Brain pericyte (primary cell): ENCODE results near the gene SCCPDH.
"Not testable (repeated sequence)": the region's sequence is repeated elsewhere in the genome, so short reads cannot be mapped to it uniquely, and the experiment has no call there.

Experiments
- DNase-seq: peaks from one replicate; pipeline ENCODE4 v3.0.0-alpha.2; 2012; ENCODE audit warnings: low read depth, low spot score

The SCCPDH gene

DNA sequence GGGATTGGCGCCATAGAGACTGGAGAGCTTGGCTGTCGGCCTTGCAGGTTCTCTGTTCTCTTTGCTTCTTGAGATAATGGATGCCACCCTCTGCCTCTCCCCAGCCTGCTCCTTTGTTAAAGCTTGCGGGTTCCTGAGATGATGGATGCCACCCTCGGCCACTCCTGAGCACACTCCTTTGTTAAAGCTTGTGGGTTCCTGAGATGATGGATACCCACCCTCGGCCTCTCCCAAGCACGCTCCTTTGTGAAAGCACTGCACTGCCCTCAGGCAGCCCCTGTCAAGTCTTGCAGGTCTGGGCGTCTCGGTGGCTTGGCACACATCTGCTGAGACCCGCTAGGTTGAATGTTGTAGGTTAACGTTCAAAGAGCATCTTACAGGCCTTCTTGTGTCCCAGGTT lies 76.5 kb downstream of the SCCPDH start:
- no peak for DNase-seq

DNA sequence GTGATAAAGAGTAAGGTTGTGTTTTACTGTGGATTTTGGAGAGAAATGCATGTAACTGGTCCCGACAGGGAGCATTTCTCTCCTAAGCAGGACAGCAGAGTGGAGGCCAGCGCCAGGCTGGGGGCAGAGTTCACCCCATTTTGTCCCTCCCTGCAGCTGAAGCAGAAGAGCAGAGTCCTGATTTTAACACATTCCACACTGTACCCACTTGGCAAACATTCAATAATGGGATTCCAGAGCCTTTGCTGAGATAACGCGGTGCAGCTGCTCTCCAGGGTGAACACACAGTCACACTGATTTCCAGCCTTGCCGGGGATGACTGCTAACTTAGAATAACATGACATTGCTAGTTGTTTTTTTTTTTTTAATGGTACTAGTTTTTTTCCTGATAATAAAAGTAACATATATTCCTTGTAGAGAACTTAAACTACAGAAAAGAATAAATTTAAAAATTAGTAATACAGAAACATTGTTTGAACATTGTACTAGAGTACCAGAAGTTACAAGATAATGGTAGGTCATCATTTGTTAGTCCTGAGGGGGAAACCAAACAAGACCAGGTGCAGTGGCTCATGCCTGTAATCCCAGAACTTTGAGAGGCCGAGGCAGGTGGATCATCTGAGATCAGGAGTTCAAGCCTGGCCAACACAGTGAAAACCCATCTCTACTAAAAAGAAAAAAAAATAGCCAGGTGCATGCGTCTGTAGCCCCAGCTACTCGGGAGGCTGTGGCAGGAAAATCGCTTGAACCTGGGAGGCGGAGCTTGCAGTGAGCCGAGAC lies 77.2 kb downstream of the SCCPDH start:
- DNase-seq = no peak

DNA sequence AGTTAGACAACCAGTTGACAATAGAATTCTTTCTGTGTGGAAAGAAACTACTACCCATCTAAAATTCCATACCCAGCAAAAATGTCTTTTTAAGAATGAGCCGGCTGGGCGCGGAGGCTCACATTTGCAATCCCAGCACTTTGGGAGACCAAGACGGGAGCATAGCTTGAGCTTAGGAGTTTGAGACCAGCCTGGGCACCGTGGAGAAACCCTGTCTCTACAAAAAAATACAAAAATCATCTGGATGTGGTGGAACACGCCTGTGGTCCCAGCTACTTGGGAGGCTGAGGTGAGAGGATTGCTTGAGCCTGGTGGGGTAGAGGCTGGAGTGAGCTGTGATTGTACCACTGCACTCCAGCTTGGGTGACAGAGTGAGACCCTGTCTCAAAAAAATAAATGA lies 79.2 kb downstream of the SCCPDH start:
- no peak for DNase-seq

DNA sequence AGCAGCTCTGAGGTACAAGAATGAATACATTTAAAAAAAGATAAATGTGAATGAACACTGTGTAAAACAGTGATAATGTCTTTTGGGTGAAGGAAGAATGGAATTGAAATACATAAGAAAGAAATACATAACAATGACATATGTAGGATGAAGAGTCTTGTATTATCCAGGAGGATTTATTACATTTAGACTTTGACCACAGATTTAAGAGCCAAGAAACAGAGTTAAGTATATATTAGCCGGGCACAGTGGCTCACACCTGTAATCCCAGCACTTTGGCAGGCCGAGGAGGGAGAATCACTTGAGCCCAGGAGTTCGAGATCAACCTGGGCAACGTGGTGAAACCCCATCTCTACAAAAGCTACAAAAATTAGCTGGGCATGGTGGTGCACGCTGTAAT lies 79.7 kb downstream of the SCCPDH start:
- no peak for DNase-seq

DNA sequence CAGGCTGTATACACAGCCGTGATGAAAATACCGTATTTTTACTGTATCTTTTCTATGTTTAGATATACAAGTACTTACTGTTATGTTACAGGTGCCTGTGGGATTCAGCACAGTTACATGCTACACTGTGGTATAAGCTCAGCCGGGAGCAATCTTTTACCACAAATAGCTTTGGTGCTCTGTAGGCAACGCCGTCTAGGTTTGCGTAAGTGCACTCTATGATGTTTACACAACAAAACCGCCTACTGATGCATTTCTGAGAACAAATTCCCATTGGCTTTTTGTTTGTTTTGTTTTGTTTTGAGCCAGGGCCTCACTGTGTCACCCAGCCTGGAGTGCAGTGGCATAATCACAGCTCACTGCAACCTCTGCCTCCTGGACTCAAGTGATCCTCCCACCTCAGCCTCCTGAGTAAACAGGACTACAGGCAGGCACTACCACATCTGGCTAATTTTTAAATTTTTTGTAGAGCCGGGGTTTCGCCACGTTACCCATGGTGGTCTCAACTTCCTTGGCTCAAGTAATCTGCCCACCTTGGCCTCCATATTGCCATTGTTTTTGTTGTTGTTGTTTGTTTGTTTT lies 81.0 kb downstream of the SCCPDH start:
- DNase-seq = no peak

DNA sequence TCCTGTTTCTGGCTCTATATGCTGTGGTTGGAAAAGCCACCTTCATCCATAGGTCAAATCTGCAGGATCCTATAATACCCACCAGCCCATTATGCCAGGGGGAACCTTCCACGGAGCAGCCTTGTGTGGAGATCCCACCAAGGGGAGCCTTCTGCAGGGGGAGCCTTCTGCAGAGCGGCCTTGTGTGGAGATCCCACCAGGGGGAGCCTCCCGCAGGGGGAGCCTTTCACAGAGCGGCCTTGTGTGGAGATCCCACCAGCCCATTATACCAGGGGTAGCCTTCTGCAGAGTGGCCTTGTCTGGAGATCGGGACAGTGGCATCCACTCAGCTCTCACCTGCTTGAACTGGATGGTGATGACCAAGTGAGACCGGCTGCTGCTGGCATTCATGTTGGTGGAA lies 85.3 kb downstream of the SCCPDH start:
- DNase-seq = no peak

DNA sequence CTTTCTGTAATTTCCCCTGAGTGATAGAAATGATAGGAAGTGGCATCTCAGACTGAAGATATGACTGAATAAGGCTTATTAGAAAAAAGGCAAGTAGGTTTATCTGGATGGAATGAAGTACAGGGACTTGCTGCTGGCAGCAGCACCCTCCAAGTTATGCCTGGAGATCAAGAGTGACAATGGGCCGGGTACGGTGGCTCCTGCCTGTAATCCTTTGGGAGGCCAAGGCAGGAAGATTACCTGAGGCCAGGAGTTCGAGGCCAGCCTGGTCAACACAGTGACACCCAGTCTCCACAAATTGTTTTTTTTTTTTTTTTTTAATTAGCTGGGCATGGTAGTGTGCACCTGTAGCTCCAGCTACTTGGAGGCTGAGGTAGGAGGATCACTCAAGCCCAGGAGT lies 87.8 kb downstream of the SCCPDH start:
- DNase-seq = no peak

DNA sequence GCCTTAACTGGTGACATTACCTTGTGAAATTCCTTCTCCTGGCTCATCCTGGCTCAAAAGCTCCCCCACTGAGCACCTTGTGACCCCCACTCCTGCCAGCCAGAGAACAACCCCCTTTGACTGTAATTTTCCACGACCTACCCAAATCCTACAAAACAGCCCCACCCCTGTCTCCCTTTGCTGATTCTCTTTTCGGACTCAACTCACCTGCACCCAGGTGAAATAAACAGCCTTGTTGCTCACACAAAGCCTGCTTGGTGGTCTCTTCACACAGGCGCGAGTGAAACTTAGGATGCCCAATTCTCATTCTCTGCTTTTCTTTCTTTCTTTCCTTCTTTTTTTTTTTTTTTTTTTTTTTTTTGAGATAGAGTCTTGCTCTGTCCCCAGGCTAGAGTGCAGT lies 89.1 kb downstream of the SCCPDH start:
- not testable (repeated sequence) for DNase-seq

DNA sequence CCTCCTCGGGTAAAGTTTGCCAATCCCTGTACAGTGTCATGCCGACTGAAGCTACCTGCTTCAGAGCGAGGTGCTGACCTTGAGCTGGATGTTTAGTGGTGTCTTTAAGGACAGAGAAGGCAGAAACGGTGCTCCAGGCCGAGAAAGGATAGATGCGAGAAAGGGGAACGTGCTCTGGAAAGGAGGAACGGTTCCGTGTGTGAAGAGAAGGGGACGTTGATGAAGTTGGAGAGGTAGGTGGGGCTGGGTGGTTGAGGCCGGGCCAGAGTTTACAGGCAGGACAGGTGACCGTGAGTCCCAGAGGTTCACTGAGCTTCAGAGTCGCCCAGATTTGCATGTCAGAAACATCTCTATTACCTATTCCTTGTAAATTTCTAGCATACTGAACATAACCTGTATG lies 90.7 kb downstream of the SCCPDH start:
- no peak for DNase-seq

DNA sequence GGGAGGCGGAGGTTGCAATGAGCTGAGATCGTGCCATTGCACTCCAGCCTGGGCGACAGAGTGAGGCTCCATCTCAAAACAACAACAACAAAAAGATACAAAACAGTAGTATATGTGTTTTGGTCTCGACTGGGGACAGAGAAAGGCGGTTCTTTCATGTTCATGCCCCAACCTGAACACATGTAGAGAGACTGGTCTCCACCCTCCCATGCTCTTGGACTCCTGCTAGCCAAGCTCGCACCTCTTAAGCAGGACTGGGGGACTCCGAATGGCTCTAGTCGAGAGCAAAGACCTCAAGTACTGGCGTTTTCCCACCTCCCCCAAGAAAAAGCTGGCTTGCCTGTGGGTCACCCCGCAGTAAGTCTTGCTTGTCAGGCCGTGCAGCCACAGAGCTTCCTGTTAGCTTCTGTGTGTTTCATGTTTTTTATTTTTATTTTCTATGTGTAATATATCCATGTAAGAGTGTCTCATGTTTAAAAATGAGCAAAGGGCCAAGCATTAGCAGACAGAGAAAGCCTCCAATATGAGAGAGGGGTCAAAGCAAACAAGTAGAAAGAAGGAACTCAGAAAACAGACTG lies 91.6 kb downstream of the SCCPDH start:
- DNase-seq = no peak
